Caki2 (cell line): ENCODE data around the gene ZNF320. TPM values are rescaled to one million over a fixed set of nuclear protein-coding genes. Genes with fewer than 3 reads are reported as not detected.
"Not testable (repeated sequence)": the region's sequence is repeated elsewhere in the genome, so short reads cannot be mapped to it uniquely, and the experiment has no call there.

Source experiments
- DNase-seq: peaks from one replicate; pipeline ENCODE4 v3.0.0-alpha.2; 2015; ENCODE audit warnings: low read depth
- in situ Hi-C: cut with HindIII; loops from 2 replicates; pipeline ENCODE4 v1.10.0; 2016; ENCODE audit warnings: low sequenced_read_pairs, low pct_unique_long_range_greater_than_20kb, mixed read lengths
- total RNA-seq: library from RNA; depleted of rRNA; stranded (reverse); fragments of >200 nt; shearing (Covaris generic); gene quantifications from 2 replicates; pipeline ENCODE4 v1.2.3, GENCODE V29; 2014; ENCODE audit warnings: low replicate concordance

The ZNF320 gene
- total RNA-seq, 1 experiment from 2014 or later: 11.8 TPM

DNA sequence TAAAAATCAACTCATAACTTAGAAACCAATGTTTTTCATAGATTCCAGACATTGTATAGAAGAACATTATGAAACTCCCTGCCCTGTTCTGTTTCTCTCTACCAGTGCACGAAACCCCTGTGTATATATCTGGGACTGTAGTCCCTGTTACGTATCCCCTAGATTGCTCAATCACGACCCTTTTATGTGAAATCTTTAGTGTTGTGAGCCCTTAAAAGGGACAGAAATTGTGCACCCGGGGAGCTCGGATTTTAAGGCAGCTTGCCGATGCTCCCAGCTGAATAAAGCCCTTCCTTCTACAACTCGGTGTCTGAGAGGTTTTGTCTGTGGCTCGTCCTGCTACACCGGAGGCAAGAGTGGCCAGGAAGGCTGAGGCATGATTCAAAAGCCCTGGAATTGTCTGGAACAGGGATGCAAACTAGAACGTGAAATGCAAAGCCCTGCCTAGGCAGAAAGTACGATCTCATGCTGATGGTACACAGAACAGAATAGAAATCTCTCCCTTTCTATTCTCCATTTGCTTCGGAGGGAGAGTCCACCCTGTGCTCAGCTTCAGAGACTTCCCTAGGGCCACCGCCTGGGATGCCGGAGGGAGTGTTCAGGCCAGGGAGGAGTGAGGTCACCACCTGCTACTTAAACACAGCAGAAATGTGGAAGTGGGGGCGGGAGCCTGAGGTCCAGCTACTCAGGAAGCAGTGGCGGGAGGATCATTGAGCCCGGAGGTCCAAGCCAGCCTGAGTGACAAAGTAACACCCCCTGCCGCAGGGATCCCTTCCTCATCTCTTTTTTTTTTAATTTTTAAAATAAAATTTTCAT, 26.6 kb upstream of the ZNF320 start:
- in situ Hi-C loops: no loop called here
- peak; percentile 17 for DNase-seq

- in situ Hi-C loops: no loop called here
Observed at GRCh38 chr19:52922841-52923777, 25.7 kb upstream of the ZNF320 start, which contains the start of gene ZNF888. Gene ZNF888, minus strand, starts transcription at chr19:52923428. Its CDS starts 5,555 bp downstream, at chr19:52917873.

DNA sequence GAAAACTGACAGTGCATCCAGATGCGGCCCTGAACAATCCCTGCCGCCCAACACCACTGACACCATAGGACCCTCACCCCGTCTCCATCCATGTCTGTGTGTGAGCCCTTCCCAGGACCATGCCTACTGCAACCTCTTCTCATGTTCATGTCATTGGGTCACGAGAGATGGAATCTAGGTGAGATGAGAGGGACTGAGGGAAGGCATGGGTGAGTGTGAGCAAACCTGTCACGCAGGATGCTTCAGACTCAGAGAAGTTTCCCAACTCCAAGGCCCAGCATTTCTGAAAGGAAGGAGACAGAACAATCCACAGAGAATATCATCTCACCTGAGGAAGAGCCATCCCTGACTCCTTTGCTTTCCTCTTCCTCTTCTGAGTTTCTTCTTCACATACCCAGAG, 20.1 kb upstream of the ZNF320 start:
- no peak for DNase-seq
- in situ Hi-C loops: no loop called here

More at GRCh38 chr19:52922841-52923777, 25.7 kb upstream of the ZNF320 start, which contains the start of gene ZNF888:
- DNase-seq: peak; percentile 84

DNA sequence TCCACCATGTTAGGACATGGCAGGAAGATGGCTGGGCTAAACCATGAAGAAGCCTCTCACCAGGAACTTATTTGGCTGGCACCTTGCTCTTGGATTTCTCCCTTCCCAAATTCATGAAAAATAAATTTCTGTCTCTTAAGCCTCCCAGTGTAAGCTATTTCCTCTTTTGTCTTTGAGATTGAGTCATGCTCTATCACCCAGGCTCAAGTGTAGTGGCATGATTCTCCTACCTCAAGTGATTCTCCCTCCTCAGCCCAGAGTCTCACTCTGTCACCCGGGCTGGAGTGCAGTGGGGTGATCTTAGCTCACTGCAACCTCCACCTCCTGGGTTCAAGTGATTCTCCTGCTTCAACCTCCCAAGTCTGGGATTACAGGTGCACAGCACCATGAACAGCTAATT, 13.2 kb upstream of the ZNF320 start:
- DNase-seq: no peak
- in situ Hi-C loops: no loop called here

DNA sequence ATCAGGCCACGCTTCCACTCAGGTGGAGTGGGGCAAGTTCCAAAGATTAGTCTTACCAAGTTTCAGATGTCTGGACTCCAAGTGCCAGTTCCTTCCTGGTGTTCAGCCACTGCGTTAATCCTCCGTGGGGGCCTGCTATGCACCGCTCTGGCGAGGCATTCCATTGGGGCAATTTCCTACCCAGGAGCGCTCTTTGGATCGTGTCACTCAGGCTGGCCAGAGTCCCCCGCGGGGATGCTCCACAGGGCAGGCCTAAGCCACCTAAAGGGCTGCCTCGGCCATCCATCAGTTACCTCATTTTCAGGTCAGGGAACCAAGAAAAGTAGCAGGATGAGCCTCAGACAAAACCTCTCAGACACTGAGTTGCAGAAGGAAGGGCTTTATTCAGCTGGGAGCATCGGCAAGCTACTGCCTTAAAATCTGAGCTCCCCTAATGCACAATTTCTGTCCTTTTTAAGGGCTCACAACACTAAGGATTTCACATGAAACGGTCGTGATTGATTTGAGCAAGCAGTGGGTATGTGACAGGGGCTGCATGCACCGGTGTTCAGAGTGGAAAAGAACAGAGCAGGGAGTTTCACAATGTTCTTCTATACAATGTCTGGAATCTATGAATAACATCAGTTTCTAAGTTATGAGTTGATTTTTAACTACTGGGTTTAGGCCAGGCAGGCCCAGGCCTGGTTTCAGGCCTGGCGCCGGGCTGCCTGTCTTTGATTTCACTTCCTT, 6.8 kb upstream of the ZNF320 start:
- DNase-seq, in situ Hi-C loops: not testable (repeated sequence)

DNA sequence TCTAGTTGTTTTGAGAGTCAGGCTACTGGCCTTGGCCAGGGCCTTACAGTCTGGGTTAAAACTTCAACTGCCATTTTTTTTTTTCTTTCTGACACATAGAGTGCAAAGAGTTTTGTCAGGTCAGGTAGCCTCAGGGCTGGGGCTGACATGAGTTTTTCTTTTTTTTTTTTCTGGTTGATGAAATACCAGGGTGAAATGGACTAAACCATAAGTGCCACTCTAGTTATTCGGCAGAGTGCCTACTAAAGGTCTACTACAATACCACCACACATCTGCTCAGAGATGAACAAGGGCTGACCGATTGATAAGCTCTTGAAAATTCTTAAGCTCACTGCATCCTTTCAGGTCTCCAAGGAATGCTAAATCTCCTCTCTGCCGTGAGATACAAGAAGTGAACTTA, 4.4 kb upstream of the ZNF320 start:
- in situ Hi-C loops: no loop called here
- DNase-seq: peak; percentile 58

GRCh38 chr19:52898596-52898995, 1.2 kb upstream of the ZNF320 start:
- DNase-seq: peak; percentile 22
- in situ Hi-C loops: not testable (repeated sequence)

DNA sequence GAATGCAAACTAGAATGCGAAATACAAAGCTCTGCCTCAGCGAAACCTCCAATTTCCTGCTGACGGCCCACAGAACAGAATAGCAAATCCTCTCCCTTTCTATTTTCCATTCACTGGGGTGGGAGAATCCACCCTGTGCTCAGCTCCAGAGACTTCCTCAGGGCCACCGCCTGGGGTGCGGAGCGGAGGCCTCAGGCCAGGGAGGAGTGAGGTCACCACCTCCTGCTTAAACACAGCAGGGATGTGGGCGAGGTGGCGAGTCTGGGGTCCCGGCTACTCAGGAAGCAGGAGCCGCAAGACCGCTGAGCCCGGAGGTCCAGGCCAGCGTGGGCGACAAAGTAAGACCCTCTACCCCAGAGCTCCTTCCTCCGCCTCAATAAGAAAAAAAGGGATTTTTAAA, 666 bp upstream of the ZNF320 start:
- in situ Hi-C loops: no loop called here
- DNase-seq: no peak

DNA sequence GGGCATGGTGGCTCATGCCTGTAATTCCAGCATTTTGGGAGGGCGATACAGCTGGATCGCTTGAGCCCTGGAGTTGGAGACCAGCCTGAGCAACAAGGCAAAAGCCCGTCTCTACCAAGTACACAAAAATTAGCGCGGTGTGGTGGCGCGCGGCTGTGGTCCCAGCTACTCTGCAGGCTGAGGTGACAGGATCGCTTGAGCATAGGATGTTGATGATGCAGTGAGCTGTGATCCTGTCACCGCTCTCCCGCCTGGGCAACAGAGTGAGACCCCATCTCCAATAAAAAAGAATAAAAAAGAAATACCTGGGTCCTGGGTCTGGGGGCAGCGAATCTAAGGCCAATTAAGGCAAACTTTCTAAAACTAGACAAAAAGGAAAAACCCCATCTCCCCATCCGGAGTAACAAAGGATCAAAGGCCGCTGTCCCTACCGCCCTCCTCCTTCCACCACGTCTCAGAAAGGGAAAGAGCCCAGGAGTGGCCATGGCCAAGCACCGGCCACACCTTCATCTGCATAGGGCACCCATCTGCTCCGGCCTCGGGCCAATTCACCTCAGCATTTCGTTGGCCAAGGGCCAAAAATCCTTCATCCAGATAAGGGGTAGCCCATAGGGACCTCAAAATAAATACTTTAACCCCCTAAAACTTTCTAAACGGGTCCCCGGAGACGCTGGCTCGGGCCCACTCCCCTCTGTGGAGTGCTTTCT, 851 bp downstream of the ZNF320 start:
- peak; percentile 67 for DNase-seq
- in situ Hi-C loops: no loop called here

DNA sequence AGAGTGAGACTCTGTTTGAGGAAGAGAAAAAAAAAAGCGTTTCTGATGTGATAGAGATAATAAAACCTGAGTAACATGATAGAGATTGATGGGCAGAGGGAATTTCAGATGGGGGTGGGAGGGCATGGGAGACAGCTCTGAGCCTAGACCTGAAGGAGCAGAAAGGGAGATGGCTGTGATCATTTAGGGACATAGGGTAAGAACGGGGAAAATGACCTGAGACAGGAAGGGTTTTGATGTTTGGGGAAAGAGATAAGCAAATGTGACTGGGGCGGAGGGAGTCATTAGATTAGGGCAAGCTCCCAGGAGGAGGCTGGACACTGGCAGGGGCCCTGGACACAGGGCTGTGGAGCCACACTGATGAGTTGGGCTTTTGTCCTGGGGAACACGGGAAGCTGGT, 6.1 kb downstream of the ZNF320 start:
- in situ Hi-C loops: no loop called here
- no peak for DNase-seq

- in situ Hi-C loops: no loop called here
- DNase-seq: no peak
Observed at GRCh38 chr19:52889931-52890330, 7.5 kb downstream of the ZNF320 start.

- in situ Hi-C loops: no loop called here
Observed at GRCh38 chr19:52889076-52889475, 8.4 kb downstream of the ZNF320 start.

DNA sequence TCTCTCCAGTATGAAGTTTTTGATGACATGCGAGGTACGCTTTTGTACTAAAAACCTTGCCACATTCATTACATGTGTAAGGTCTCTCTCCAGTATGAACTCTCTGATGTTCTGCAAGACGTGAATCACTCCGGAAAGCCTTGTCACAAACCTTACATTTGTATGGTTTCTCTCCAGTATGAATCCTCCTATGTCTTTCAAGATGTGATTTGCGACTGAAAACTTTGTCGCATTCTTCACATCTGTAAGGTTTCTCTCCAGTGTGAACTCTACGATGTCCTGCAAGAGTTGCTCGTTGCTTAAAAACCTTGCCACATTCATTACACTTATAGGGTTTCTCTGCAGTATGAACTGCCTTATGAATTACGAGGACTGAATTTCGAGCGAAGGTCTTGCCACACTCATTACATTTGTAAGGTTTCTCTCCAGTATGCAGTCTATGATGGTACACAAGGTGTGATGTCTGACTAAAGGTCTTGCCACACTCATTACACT, 16.5 kb downstream of the ZNF320 start:
- no peak for DNase-seq
- in situ Hi-C loops: no loop called here

More at GRCh38 chr19:52889076-52889475, 8.4 kb downstream of the ZNF320 start:
- no peak for DNase-seq

- in situ Hi-C loops, DNase-seq: not testable (repeated sequence)
Observed at GRCh38 chr19:52872996-52873395, 24.4 kb downstream of the ZNF320 start.

DNA sequence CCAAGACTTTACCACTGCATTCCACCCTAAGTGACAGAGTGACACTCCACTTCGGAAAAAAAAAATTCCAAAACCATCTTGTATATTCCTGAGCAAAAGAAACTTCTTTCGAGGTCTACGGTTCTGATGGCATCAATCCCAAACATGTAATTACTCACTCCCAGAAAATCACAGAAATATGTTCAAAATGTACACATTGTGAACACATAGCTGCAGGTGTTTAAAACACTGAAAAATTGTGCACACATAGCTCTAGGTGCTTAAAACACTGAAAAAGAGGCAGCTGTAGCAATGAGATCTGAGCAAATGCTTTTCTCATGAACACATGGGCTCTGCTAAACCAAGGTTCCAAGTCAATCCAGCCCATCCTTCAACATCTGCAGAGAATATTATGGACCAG, 26.0 kb downstream of the ZNF320 start:
- no peak for DNase-seq
- in situ Hi-C loops: no loop called here

- in situ Hi-C loops, DNase-seq: not testable (repeated sequence)
Observed at GRCh38 chr19:52868031-52868430, 29.4 kb downstream of the ZNF320 start.

DNA sequence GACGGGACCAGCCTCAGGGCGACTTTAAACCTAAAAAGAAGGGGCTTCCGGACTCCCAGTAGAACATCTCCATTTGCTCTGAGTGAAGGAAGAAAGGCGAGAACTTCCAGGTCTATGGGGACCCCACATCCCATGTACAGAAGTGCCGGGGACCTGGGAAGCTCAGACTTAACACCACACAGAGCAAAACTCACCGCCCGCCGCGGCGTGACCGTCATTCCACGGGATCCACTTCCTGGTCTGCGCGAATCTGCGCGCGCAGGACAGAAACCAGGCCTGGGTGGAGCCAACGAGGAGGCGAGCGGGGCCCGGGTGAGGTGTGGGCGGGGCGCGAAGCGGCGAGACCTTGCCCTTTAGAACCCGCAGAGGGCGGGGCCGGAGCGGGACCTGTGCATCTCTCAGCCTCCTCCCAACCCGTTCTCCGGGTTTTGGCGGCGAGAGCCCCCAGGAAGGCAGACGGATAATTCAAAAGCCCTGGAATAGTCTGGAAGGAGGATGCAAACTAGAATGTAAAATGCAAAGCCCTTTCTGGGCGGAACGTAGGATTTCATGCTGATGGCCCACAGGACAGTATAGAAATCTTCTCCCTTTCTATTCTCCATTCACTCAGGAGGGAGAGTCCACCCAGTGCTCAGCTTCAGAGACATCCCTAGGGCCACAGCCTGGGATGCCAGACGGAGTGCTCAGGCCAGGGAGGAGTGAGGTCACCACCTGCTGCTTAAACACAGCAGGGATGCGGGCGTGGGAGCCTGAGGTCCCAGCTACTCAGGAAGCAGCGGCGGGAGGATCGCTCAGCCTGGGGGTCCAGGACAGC, 39.9 kb downstream of the ZNF320 start, which contains the start of gene ZNF468:
TSS of gene ZNF468 (minus strand) at position 242 of the 814 bp plus-strand sequence. CDS start 3,347 bp downstream, outside the sequence.
- in situ Hi-C loops: not testable (repeated sequence)
- peak; percentile 70 for DNase-seq
